Measurements from ENCODE around the gene EBPL.

- TF ChIP-seq CTCF (IDR thresholded peaks at IDR 0.05) (no peak), POLR2A (IDR thresholded peaks at IDR 0.05) (no peak)
Measured at GRCh38 chr13:49693877-49694276, 2.6 kb upstream of the EBPL start.
